ENCODE measurements around the gene ART4. TPM values are rescaled to one million over a fixed set of nuclear protein-coding genes. Genes with fewer than 3 reads are reported as not detected.

Gene ART4, protein sequence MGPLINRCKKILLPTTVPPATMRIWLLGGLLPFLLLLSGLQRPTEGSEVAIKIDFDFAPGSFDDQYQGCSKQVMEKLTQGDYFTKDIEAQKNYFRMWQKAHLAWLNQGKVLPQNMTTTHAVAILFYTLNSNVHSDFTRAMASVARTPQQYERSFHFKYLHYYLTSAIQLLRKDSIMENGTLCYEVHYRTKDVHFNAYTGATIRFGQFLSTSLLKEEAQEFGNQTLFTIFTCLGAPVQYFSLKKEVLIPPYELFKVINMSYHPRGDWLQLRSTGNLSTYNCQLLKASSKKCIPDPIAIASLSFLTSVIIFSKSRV
- total RNA-seq, result 0.17 to 0.37 TPM in 2 of 3 replicates, not detected in the other
- long read RNA-seq, partial matches to known transcripts, result 0 of 1 reads
- long read RNA-seq, other reads (novel, unspliced or antisense), result 0 of 1 reads

DNA sequence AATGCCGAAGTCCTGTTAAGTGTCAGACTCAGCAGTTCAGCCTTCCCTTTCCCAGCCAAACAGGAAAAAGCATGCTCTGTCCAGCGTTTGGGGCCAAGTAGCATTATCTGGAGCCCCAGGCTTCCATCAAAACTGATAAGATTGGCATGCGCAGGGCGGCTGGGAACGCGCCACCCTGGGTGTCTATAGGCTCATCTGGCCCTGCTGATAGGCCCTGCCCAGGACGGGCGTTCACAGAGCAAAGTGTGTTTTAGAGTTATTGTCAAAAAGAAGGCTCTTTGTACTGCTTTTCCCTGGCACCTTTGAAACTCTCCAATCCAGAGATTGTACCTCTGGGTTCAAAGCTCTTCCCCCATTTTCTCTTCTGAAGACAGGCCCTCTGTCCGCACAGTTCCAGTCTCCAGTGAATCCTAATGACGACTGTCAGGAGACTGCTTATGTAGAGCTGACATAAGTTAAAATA, at the start of gene ART4:
ART4 (minus strand) TSS at position 102 of the 463 bp plus-strand sequence. CDS start 413 bp downstream, outside the sequence.
- Mint-ChIP-seq H3K9me3 (ENCODE audit: low read depth) (peaks cover 4% of the 10 kb centered on the region), H3K27ac (ENCODE audit: unreplicated experiment) (peak within 1 kb of the TSS; percentile 93), H3K27me3 (ENCODE audit: low read depth) (no peaks in the 10 kb centered on the region), H3K4me1 (ENCODE audit: low read depth) (peaks cover 58% of the 10 kb centered on the region), H3K36me3 (ENCODE audit: low read depth) (no peaks in the 10 kb centered on the region), H3K4me3 (ENCODE audit: unreplicated experiment) (no peak within 1 kb of the TSS)
- TF ChIP-seq, protein P1, sequence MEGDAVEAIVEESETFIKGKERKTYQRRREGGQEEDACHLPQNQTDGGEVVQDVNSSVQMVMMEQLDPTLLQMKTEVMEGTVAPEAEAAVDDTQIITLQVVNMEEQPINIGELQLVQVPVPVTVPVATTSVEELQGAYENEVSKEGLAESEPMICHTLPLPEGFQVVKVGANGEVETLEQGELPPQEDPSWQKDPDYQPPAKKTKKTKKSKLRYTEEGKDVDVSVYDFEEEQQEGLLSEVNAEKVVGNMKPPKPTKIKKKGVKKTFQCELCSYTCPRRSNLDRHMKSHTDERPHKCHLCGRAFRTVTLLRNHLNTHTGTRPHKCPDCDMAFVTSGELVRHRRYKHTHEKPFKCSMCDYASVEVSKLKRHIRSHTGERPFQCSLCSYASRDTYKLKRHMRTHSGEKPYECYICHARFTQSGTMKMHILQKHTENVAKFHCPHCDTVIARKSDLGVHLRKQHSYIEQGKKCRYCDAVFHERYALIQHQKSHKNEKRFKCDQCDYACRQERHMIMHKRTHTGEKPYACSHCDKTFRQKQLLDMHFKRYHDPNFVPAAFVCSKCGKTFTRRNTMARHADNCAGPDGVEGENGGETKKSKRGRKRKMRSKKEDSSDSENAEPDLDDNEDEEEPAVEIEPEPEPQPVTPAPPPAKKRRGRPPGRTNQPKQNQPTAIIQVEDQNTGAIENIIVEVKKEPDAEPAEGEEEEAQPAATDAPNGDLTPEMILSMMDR (IDR thresholded peaks at IDR 0.05), result no peak
- no peak for DNase-seq (ENCODE audit: low spot score)

DNA sequence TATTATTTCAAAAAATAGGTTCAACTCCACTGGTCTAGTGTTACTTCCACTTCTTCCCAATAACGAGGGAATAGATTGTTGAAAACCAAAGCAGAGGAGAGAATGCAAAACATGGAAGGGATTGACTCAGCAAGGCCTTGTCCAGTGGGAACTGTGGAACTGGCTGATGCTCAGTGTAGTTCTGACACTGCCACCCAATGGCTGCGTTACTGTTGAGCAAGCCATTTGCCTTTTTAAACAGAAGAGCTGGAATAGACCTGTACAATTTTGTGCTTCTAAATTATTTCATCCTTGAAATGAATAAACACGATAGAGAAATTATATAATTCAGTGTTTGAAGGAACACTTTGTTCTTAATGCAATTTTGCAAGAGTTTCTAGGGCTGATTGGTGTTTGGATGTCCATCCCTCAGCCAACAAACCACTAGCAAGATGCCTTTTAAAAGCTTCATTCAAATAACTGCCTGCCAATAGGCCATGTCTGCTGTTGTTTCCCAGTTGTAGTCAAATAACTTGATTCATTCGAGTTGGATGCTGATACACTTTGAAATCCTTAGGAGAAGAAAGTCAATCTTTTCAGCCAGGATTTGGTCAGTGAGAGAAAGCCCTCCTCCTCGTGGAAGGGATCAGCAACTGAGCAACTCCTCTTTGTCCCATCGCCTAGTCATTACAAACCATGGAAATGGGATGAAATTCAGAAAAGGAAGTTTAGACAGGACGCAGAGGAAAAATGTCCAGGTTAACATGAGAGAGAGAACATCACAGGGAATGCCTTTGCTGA, 49.6 kb upstream of the ART4 start:
- Mint-ChIP-seq H3K27ac (ENCODE audit: unreplicated experiment) (peak overlapping the region; percentile 84), H3K9me3 (ENCODE audit: low read depth) (no peaks in the 10 kb centered on the region), H3K4me1 (ENCODE audit: low read depth) (peaks cover 37% of the 10 kb centered on the region), H3K27me3 (ENCODE audit: low read depth) (no peaks in the 10 kb centered on the region), H3K36me3 (ENCODE audit: low read depth) (peaks cover 2% of the 10 kb centered on the region), H3K4me3 (ENCODE audit: unreplicated experiment) (no peak overlapping the region)
- no peak for DNase-seq (ENCODE audit: low spot score)
- TF ChIP-seq, protein P1 (IDR thresholded peaks at IDR 0.05), result peak; percentile 44

DNA sequence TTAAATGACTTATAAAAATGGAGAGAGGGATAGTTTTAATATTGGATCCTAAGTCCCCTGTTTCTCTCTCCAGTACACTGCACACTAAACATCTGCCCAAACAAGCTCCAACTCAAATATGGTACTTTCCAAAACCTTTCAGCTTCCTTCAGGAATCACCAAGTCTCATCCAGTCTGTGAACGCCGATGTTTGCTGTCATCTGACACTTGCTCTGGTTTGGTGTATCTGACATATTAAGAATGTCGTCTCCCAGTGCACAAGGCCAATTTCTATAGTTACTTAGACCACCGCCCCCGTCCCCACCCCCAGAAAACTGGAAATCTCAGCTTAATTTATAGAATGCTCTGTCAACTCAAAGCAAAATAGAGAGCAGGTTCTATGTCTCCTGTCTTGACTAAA, 47.4 kb upstream of the ART4 start:
- peaks cover 30% of the 10 kb centered on the region for H3K4me1 Mint-ChIP-seq (ENCODE audit: low read depth)
- no peaks in the 10 kb centered on the region for H3K27me3 Mint-ChIP-seq (ENCODE audit: low read depth)
- H3K4me3 Mint-ChIP-seq (ENCODE audit: unreplicated experiment), result no peak overlapping the region
- no peaks in the 10 kb centered on the region for H3K9me3 Mint-ChIP-seq (ENCODE audit: low read depth)
- no peak for DNase-seq (ENCODE audit: low spot score)
- no peak overlapping the region for H3K27ac Mint-ChIP-seq (ENCODE audit: unreplicated experiment)
- H3K36me3 Mint-ChIP-seq (ENCODE audit: low read depth), result peaks cover 2% of the 10 kb centered on the region
- TF ChIP-seq, protein P1 (IDR thresholded peaks at IDR 0.05), result no peak

DNA sequence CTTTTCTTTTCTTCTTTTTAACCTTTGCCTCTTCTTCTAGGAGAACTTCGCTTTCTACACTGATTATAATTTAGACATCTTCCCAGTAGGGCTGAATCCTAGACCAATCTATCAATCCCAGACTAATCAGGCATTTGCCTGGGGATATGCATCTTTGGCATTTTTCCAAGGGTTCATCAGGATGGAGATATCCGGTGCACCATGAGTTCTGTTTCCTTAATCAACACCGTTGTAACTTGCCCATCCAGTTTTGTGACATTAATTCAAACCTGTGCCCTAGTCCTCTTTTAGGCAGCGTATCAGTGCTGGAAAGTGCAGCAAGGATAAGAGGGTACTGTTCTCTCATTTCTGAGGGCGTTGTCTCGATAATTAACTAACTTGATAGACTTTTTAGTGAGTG, 42.9 kb upstream of the ART4 start:
- H3K9me3 Mint-ChIP-seq (ENCODE audit: low read depth), result no peaks in the 10 kb centered on the region
- no peak overlapping the region for H3K27ac Mint-ChIP-seq (ENCODE audit: unreplicated experiment)
- H3K27me3 Mint-ChIP-seq (ENCODE audit: low read depth), result no peaks in the 10 kb centered on the region
- TF ChIP-seq, protein P1 (IDR thresholded peaks at IDR 0.05), result no peak
- DNase-seq (ENCODE audit: low spot score), result no peak
- H3K4me1 Mint-ChIP-seq (ENCODE audit: low read depth), result peaks cover 34% of the 10 kb centered on the region
- H3K4me3 Mint-ChIP-seq (ENCODE audit: unreplicated experiment), result no peak overlapping the region
- H3K36me3 Mint-ChIP-seq (ENCODE audit: low read depth), result peaks cover 3% of the 10 kb centered on the region

DNA sequence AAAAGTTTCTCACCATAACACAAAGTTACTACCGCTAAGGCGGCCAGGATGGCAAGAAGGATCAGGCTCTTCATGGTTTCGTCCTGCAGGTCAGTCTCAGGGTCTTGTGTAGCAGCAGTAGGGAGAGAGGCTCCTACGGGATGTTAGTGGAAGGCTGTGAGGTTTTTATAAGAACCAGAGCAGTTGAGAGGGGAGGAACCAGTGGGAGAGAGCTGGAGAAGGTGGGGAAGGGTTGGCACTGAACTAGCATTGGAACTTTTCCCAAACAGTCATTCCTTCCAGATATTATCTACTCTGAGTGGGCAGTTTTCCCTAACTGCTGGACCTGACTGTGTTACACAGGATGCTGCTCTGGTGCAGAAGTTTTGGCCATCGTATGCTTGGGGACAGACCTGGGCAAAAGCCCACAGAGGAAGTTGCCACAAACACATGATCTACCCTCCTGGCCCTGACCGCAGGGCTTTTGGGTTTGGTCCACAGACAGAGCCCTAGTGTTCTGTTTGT, 42.4 kb upstream of the ART4 start, which contains the start of gene MGP:
MGP (minus strand) TSS at position 137 of the 504 bp plus-strand sequence; CDS start at position 74, 63 bp downstream.
- no peak for DNase-seq (ENCODE audit: low spot score)
- Mint-ChIP-seq H3K36me3 (ENCODE audit: low read depth) (peaks cover 3% of the 10 kb centered on the region), H3K27ac (ENCODE audit: unreplicated experiment) (peak within 1 kb of the TSS; percentile 90), H3K27me3 (ENCODE audit: low read depth) (no peaks in the 10 kb centered on the region), H3K4me3 (ENCODE audit: unreplicated experiment) (peak within 1 kb of the TSS; percentile 73), H3K9me3 (ENCODE audit: low read depth) (no peaks in the 10 kb centered on the region), H3K4me1 (ENCODE audit: low read depth) (peaks cover 34% of the 10 kb centered on the region)
- TF ChIP-seq, protein P1 (IDR thresholded peaks at IDR 0.05), result no peak

Data from chondrocyte (in vitro differentiated cells).